IMR-90 (cell line): ENCODE measurements around the gene TGFA. TPM values are rescaled to one million over a fixed set of nuclear protein-coding genes. Genes with fewer than 3 reads are reported as not detected.

Experiments used
- ATAC-seq: fragments of 200-7000 bp; cut with Tn5 transposase; 2 replicates; pipeline ENCODE4 v1.9.1; 2020; ENCODE audit warnings: low read depth, mild to moderate bottlenecking, moderate library complexity
- BruUV-seq: library from RNA; stranded (reverse); fragments of 400-500 nt; replicated peaks from 2 replicates; lab custom pipeline; 2021; lab: Mats Ljungman, UMichigan
- CTCF ChIA-PET: fragments of 300-600 bp; formaldehyde crosslinking; extraction: SDS; loops from one replicate; lab custom pipeline; 2021; ENCODE audit warnings: antibody characterized with exemption; lab: Yijun Ruan, JAX
- POLR2A ChIA-PET: fragments of 300-600 bp; sonication (Branson Sonifier 250); formaldehyde crosslinking; loops from one replicate; lab custom pipeline; 2022; ENCODE audit warnings: antibody characterized with exemption; ENCODE audit not compliant: unreplicated experiment; lab: Charles Lee
- DNase-seq: peaks from one replicate; pipeline ENCODE4 v3.0.0; 2013
- H2AFZ ChIP-seq: replicated peaks from 2 replicates; pipeline ENCODE3; 2013; ENCODE audit warnings: low read length, mild to moderate bottlenecking; ENCODE audit not compliant: poor library complexity
- H2AK5ac ChIP-seq: 2 replicates; pipeline ENCODE4 v1.6.1; 2013; ENCODE audit warnings: low read depth, low read length, inconsistent platforms
- H2AK9ac ChIP-seq: replicated peaks from 2 replicates; pipeline ENCODE3; 2013; ENCODE audit warnings: mild to moderate bottlenecking, low read depth, low read length, moderate library complexity; ENCODE audit not compliant: poor library complexity
- H2BK120ac ChIP-seq: 2 replicates; pipeline ENCODE4 v1.6.1; 2013; ENCODE audit warnings: low read depth, low read length, inconsistent platforms
- H2BK15ac ChIP-seq: 3 replicates; pipeline ENCODE4 v1.6.1; 2013; ENCODE audit warnings: low read depth, low read length, inconsistent platforms
- H2BK20ac ChIP-seq: 2 replicates; pipeline ENCODE4 v1.6.1; 2013; ENCODE audit warnings: low read depth, mild to moderate bottlenecking, inconsistent platforms, low read length, moderate library complexity
- H2BK5ac ChIP-seq: 2 replicates; pipeline ENCODE4 v1.6.1; 2013; ENCODE audit warnings: mild to moderate bottlenecking, low read depth, low read length, inconsistent platforms; ENCODE audit not compliant: poor library complexity, severe bottlenecking
- H3K14ac ChIP-seq: replicated peaks from 2 replicates; pipeline ENCODE4 v1.6.1; 2013; ENCODE audit warnings: low read depth, low read length, inconsistent platforms
- H3K18ac ChIP-seq: 2 replicates; pipeline ENCODE4 v1.6.1; 2013; ENCODE audit warnings: low read depth, low read length, control low read depth
- H3K23ac ChIP-seq: 2 replicates; pipeline ENCODE4 v1.6.1; 2013; ENCODE audit warnings: low read depth, low read length, inconsistent platforms
- H3K27ac ChIP-seq: 2 replicates; pipeline ENCODE4 v1.5.1; 2013; ENCODE audit warnings: mild to moderate bottlenecking, control low read depth, low read length; ENCODE audit not compliant: insufficient read depth
- H3K27me3 ChIP-seq: 2 replicates; pipeline ENCODE4 v1.6.1; 2013; ENCODE audit warnings: low read length; ENCODE audit not compliant: control insufficient read depth, insufficient read depth
- H3K36me3 ChIP-seq: 2 replicates; pipeline ENCODE4 v1.6.1; 2013; ENCODE audit warnings: low read length, mixed read lengths; ENCODE audit not compliant: control insufficient read depth, insufficient read depth
- H3K4ac ChIP-seq: 2 replicates; pipeline ENCODE4 v1.6.1; 2013; ENCODE audit warnings: low read depth, low read length, inconsistent platforms
- H3K4me1 ChIP-seq: 2 replicates; pipeline ENCODE4 v1.6.1; 2013; ENCODE audit warnings: low read length, mixed read lengths; ENCODE audit not compliant: control insufficient read depth, insufficient read depth
- H3K4me2 ChIP-seq: 2 replicates; pipeline ENCODE4 v1.6.1; 2013; ENCODE audit warnings: low read depth, mild to moderate bottlenecking, control low read depth, low read length, moderate library complexity
- H3K4me3 ChIP-seq: 2 replicates; pipeline ENCODE4 v1.5.1; 2013; ENCODE audit warnings: low read depth, mild to moderate bottlenecking, control low read depth, low read length, moderate library complexity; ENCODE audit not compliant: insufficient read depth
- H3K56ac ChIP-seq: 2 replicates; pipeline ENCODE4 v1.6.1; 2013; ENCODE audit warnings: low read length, inconsistent platforms; ENCODE audit not compliant: insufficient read depth; ENCODE audit errors: extremely low read depth
- H3K79me1 ChIP-seq, 2 experiments: 2 replicates each; pipeline ENCODE4 v1.6.1; 2013; ENCODE audit warnings: low read length in 2 of 2, inconsistent platforms in 1 of 2, low read depth in 1 of 2
- H3K9ac ChIP-seq: 2 replicates; pipeline ENCODE4 v1.6.1; 2013; ENCODE audit warnings: low read depth, low read length, control low read depth
- H3K9me1 ChIP-seq: 2 replicates; pipeline ENCODE4 v1.6.1; 2013; ENCODE audit warnings: low read length, inconsistent platforms; ENCODE audit not compliant: insufficient read depth
- H3K9me3 ChIP-seq: 2 replicates; pipeline ENCODE4 v1.6.1; 2013; ENCODE audit warnings: low read length; ENCODE audit not compliant: control insufficient read depth, insufficient read depth
- H4K20me1 ChIP-seq: 2 replicates; pipeline ENCODE4 v1.6.1; 2013; ENCODE audit warnings: low read length, inconsistent platforms; ENCODE audit not compliant: insufficient read depth
- H4K5ac ChIP-seq: 2 replicates; pipeline ENCODE4 v1.6.1; 2013; ENCODE audit warnings: mild to moderate bottlenecking, low read depth, low read length, control low read depth
- H4K8ac ChIP-seq, 2 experiments: 2 replicates each; pipeline ENCODE4 v1.6.1; 2013; ENCODE audit warnings: low read depth in 2 of 2, low read length in 2 of 2, control low read depth in 1 of 2, inconsistent platforms in 1 of 2
- H4K91ac ChIP-seq: 2 replicates; pipeline ENCODE4 v1.6.1; 2013; ENCODE audit warnings: low read depth, low read length, inconsistent platforms; ENCODE audit not compliant: insufficient read depth
- MAFK ChIP-seq: IDR thresholded peaks from 2 replicates; pipeline ENCODE4 v1.6.1; 2012; ENCODE audit warnings: low read depth, low read length, improper control_type of control experiment
- MAZ ChIP-seq: IDR thresholded peaks from 2 replicates; pipeline ENCODE4 v1.6.1; 2012; ENCODE audit warnings: low read depth, mild to moderate bottlenecking, low read length, improper control_type of control experiment, moderate library complexity, borderline replicate concordance
- NFE2L2 ChIP-seq: fragments of 150-350 bp; IDR thresholded peaks from 2 replicates; pipeline ENCODE4 v1.6.1; 2016; ENCODE audit warnings: low read depth, mild to moderate bottlenecking, low read length
- RAD21 ChIP-seq: IDR thresholded peaks from 2 replicates; pipeline ENCODE4 v1.6.1; 2012; ENCODE audit warnings: low read length, improper control_type of control experiment
- WGBS, 2 experiments: methylation state at CpG; one replicate each; pipeline versions ENCODE4 v1.1.5 to v1.1.7; 2013; ENCODE audit warnings: missing lambda C conversion rate in 2 of 2; ENCODE audit not compliant: insufficient read length in 1 of 2; ENCODE audit errors: extremely low coverage in 2 of 2; 5-methylcytosine and 5-hydroxymethylcytosine counted together
- dilution Hi-C: fragments of 300-500 bp; cut with HindIII; formaldehyde crosslinking; loops from one replicate; pipeline ENCODE4 v1.14.3; 2018; ENCODE audit warnings: low sequenced_read_pairs; ENCODE audit not compliant: unreplicated experiment
- in situ Hi-C: fragments of 300-500 bp; cut with MboI; formaldehyde crosslinking; loops from 3 replicates; pipeline ENCODE4 v1.14.3; 2019; ENCODE audit warnings: low sequenced_read_pairs, inconsistent platforms, mixed read lengths
- intact Hi-C: fragments of 100-400 bp; cut with micrococcal nuclease; formaldehyde crosslinking; loops from 2 replicates; pipeline ENCODE4 v1.10.0; 2022
- polyA plus RNA-seq, 3 experiments: library from polyadenylated mRNA; depleted of rRNA; stranded (reverse); fragments of >200 nt; gene quantifications; 2 replicates each; pipeline ENCODE4 v1.2.3, GENCODE V29; 2012; ENCODE audit warnings: low replicate concordance in 1 of 3
- total RNA-seq: library from RNA; depleted of rRNA; stranded (reverse); fragments of >200 nt; gene quantifications from 2 replicates; pipeline ENCODE4 v1.2.3, GENCODE V29; 2012

Gene TGFA
- total and polyA plus RNA-seq, 2 of the 4 experiments (the other 2 are of a cell fraction) = not detected

DNA sequence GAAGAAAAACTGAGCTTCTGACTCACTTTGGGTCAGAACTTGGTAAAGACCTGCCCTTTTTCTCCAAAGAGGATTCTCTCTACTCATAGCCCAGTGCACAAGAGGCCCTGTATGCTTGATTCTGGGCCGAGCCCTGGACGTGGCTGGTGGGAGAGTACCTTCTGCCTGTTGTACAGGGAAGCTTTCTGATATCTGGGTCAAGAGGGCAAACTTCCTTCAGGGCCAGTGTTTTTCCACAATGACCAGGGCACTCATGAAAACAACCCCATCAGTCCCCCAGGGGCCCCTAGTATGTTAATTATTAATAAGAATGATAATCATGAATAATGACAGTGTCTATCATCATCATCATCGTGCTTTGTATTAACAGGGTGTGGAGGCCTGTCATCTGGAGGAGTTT is 90.0 kb downstream of the TGFA start:
- Histone ChIP-seq H3K14ac (no peak overlapping the region), H4K5ac (no peak overlapping the region), H4K91ac (no peak overlapping the region), H3K27me3 (peaks cover 9% of the 10 kb centered on the region), H2BK5ac (no peak overlapping the region), H4K8ac (no peak overlapping the region), H3K9ac (no peak overlapping the region), H3K4me3 (no peak overlapping the region), H2AK9ac (no peak overlapping the region), H3K4me1 (no peaks in the 10 kb centered on the region), H3K9me1 (no peaks in the 10 kb centered on the region), H2AK5ac (no peak overlapping the region), H3K18ac (no peak overlapping the region), H2BK15ac (no peak overlapping the region), H4K20me1 (no peaks in the 10 kb centered on the region), H3K27ac (no peak overlapping the region), H2AFZ (no peak overlapping the region), H2BK120ac (no peak overlapping the region), H3K4me2 (no peak overlapping the region), H2BK20ac (no peak overlapping the region), H3K56ac (no peak overlapping the region), H3K4ac (no peak overlapping the region), H3K79me1 (no peaks in the 10 kb centered on the region), H3K36me3 (no peaks in the 10 kb centered on the region), H3K23ac (no peak overlapping the region), H3K9me3 (no peaks in the 10 kb centered on the region)
- no TSS peak for BruUV-seq
- TF ChIP-seq MAZ (no peak), NFE2L2 (no peak), MAFK (no peak), RAD21 (no peak)
- intact Hi-C loops = no loop called here
- POLR2A ChIA-PET = no interaction called here
- in situ Hi-C loops = no loop called here
- dilution Hi-C loops = no loop called here
- WGBS, 2 experiments = no CpG with 5 or more reads among the region's 3 CpGs
- DNase-seq = no peak
- CTCF ChIA-PET = no interaction called here
- ATAC-seq = no peak
